HG03025 (cell line): ENCODE data around the gene MCTP2.
"Not testable (repeated sequence)": the region's sequence is repeated elsewhere in the genome, so short reads cannot be mapped to it uniquely, and the experiment has no call there.

Experiments
- ATAC-seq: cut with Tn5 transposase; IDR thresholded peaks from one replicate; pipeline ENCODE4 v1.9.1; 2021; ENCODE audit warnings: mild to moderate bottlenecking, moderate library complexity; ENCODE audit not compliant: unreplicated experiment, low FRiP score

MCTP2 gene

DNA sequence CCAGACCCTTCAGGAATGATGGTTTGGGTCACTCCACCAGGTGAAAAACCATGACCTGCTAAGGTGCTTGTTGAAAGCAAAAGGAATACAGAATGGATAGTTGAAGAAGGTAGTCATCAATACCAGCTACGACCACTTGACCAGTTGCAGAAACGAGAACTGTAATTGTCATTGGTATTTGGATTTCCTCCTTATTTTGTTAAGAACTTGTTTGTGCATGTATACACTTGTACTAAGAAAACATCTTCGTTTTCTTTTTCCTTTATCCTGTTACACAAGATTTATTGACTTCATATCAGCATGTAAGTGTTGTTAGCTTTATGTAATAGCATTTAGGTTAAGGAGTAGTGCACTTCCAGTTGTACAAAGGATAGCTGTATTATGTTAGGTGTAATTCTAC is 261.8 kb downstream of the MCTP2 start:
- no peak for ATAC-seq

DNA sequence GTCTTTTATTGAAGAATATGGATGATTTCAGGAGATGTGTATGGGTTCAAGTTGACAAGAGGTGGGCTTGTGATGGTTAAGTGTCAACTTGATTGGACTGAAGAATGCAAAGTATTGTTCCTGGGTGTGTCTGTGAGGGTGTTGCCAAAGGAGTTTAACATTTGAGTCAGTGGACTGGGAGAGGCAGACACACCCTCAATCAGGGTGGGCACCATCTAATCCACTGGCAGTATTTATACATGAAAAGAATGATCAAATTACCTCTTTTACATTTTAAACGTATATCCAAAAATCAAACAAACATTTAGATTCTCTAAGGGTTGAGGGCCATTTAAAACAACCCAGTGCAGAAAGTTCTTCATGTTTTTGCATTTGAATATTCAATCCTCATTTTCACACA is 262.2 kb downstream of the MCTP2 start:
- not testable (repeated sequence) for ATAC-seq

DNA sequence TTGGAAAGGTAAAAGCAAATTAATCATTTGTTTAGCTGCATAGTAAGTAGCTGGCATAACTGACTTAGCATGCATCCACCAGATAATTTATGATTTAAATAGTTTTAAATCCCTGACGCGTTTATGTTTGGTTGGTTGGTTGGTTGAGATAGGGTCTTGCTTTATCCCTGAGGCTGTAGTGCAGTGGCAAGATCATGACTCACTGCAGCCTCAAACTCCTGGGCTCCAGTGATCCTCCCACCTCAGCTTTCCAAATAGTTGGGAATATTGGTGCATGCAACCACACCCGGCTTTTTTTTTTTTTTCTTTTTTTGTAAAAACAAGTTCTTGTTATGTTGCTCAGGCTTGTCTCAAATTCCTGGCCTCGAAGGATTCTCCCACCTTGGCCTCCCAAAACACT is 263.4 kb downstream of the MCTP2 start:
- no peak for ATAC-seq

DNA sequence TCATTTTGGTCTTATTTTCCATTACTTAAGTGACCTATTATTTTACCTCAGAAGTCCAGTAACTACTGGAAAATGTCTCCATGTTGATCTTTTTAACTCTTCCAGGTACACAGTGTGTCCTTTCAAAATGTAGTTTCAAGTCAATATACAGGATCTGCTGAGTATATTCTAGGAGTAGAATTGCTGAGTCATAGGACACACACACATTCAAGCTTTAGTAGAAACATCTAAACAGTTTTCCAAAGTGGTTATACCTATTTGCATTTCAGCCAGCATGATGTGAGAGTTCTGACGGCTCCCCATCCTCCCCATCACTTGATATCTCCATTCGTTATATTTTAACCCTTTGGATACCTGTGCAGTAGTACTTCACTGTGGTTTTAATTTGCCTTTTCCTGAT is 271.9 kb downstream of the MCTP2 start:
- ATAC-seq = no peak

DNA sequence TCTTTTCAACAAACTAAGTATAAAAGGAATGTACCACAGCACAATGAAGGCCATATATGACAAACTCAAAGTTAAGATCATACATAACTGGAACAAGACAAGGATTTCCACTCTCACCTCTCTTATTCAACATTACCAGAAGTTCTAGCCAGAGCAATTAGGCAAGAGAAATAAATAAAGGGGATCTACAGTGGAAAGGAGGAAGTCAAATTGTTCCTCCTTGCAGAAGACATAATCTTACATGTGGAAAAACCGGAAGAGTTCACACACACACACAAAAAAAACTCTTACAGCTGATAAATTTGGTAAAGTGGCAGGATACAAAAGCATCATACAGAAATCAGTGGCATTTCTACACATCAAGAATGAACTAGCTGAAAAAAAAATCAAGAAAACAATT is 277.9 kb downstream of the MCTP2 start:
- ATAC-seq = no peak

DNA sequence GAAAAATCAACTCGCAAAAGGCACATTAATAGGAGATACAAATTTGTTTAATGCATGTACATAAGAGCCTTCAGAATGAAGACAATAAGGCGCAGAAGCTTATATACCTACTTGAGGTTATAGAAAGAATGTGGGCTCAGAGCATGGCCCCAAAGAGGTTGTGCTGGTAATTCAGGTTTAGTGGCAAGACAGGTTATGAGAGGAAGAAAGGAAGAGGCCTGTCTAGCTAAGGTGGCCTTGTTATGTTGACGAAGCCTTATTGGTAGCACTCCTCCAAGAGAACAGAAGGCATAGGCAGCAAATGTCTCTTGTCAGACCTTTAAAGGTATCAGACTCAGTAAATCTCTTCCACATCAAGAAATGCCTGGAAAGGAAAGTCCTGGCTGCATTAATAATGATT is 290.8 kb downstream of the MCTP2 start:
- no peak for ATAC-seq

DNA sequence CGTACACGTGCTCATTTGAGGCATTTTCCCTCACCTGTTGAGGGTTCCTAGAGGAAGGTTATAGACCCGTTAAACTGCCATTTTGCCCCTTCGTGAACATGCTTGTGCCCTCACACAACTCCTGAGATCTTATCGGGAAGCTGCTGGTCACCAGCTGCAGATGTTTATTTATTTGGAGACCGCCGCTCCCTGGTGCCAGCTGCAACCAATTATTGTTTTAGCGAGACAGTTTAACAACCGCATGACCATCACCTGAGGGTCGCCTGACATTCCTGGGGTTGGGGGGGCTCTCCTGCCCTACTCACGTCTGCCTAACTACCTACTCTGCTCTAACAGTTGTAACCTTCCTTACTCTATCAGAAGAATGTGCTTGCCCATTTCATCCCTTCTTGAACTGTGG is 292.5 kb downstream of the MCTP2 start:
- ATAC-seq = no peak

DNA sequence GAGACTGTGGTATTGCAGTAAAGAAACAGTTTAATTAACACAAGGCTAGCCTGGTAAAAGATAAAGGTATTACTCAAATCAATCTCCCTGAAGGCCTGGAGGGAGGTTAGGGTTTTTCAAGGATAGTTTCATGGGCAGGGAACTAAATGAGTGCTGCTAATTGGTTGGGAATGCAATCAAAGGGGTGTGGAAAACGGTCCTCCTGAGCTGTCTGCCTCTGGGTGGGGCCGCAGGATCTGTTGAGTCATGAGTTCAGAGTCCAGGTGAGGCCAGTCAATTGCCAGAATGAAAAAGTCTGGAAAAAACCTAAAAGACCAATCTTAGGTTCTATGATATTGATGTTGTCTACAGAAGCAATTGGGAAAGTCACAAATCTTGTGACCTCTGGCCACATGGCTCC is 293.2 kb downstream of the MCTP2 start:
- no peak for ATAC-seq

DNA sequence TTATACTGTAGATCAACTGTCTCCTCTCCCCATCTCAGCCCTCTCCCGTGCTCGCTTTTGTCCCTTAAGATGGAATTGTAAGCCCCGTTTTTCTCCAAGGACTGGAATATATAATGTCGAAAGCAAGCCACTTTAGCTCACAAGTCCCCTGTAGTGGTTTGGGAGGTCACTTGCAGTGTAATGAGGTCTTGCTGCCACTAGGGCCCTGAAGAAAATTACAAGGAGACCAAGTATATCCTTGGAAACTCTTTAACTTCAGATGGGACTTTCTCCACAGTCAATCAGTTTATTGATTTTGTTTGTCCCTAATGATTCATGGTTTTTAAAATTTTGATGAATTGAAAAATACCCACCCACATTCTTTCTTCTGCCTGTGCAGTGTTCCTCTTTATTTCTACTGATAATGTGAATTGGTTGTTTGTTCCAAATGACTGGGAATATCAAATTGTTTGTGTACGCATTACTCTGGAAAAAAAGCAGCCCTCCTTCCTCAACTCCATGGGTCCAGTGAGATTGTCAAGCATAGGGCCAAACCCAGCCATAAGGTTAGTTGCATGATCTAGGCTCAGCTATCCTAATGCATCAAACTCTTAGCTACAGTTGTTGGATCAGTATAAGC is 294.8 kb downstream of the MCTP2 start:
- no peak for ATAC-seq

DNA sequence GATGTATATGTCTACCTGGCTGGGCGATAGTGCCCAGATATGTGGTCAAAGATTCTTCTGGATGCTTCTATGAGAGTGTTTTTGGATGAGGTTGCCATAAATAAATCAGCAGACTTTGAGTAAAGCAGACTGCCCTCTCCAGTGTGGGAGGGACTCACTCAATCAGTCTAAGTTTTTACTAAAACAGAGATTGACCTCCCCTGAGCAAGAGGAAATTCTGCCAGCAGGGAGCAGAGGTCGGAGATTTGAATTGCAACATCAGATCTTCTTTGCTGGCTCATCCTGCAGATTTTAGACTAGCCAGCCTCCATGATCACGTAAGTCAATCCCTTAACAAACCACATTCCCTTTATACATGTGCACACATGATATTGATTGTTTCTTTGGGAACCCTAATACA is 300.9 kb downstream of the MCTP2 start:
- ATAC-seq = no peak
